Right atrium auricular region (tissue), 2 donors: ENCODE results near the gene TMEM169. TPM values are rescaled to one million over a fixed set of nuclear protein-coding genes. Genes with fewer than 3 reads are reported as not detected.
"Not testable (repeated sequence)": the region's sequence is repeated elsewhere in the genome, so short reads cannot be mapped to it uniquely, and the experiment has no call there.

Experiments used
- DNase-seq: peaks from one replicate; pipeline ENCODE4 v3.0.0-alpha.2; 2019; ENCODE audit warnings: low spot score
- H3K27ac ChIP-seq, 2 donors: fragments of 200-600 bp; sonication (generic); 1 replicate in 1 of 2; 2 replicates in 1 of 2; pipeline ENCODE4 v1.5.1; 2016 to 2019
- H3K27me3 ChIP-seq, 2 donors: fragments of 200-600 bp; sonication (generic); one replicate each; pipeline versions ENCODE4 v1.5.1 to v1.6.0; 2017 to 2019
- H3K36me3 ChIP-seq: fragments of 200-600 bp; sonication (generic); one replicate; pipeline ENCODE4 v1.5.1; 2016
- H3K4me1 ChIP-seq, 2 donors: fragments of 200-600 bp; sonication (generic); one replicate each; pipeline versions ENCODE4 v1.5.1 to v1.6.0; 2017 to 2019
- H3K4me3 ChIP-seq, 2 donors: fragments of 200-600 bp; sonication (generic); 1 replicate in 1 of 2; 2 replicates in 1 of 2; pipeline ENCODE4 v1.5.1; 2017 to 2019; ENCODE audit warnings: mild to moderate bottlenecking in 1 of 2, moderate library complexity in 1 of 2
- H3K9me3 ChIP-seq, 2 donors: fragments of 200-600 bp; sonication (generic); one replicate each; pipeline ENCODE4 v1.5.1; 2019
- total RNA-seq, 2 donors: library from RNA; depleted of rRNA; stranded (reverse); fragments of >200 nt; gene quantifications; one replicate each; pipeline ENCODE4 v1.1.0, GENCODE V29; 2016
- TF ChIP-seq, protein P1 (sequence below), 2 donors: fragments of 200-600 bp; sonication (generic); IDR thresholded peaks; one replicate each; pipeline ENCODE4 v1.5.1; 2019; ENCODE audit warnings: antibody characterized with exemption in 2 of 2

The TMEM169 gene
- total RNA-seq, 2 donors from 2014 or later: 0.26 to 0.94 TPM

DNA sequence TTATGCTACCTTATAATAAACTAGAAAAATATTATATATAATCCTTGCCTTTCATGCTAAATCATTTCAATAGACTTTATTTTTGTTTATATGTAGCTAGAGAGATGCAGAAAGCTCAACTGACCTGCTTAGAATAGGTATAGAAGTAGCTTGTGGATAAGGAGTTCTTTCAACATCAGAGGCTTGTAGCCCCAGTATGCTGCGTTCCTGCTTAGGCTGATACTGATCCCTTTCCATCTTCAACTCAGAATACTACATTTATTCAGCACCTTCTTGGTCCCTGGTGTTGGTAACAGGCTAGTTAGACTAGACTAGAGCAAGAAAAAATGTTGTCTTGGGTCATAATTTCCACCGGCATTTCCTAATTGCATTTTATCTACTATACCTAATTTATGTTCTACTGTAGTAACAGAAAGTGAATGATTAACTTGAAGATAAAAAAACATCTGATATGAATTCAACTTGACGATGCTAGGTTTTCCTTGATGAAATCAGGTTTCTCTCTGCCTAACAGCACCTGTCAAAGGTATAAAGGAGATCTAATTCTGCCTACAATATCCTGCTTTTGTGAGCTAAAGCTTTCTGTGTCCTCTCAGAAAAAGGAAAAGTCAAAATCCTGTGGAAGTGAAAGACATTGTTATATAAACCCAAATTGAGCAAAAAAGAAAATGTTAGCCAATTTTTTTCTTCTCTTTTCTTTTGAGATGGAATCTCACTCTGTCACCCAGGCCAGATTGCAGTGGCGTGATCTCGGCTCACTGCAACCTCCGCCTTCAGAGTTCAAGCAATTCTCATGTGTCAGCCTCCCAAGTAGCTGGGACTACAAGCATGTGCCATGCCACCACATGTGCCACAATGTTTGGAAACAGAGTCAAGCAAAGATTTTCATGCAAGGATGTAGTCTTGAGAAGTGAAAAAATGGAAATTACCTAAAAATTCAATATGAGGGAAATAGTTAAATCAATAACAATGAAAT, 5.9 kb upstream of the TMEM169 start:
- no peaks in the 10 kb centered on the region for H3K9me3 ChIP-seq
- no peaks in the 10 kb centered on the region for H3K27me3 ChIP-seq
- H3K27ac ChIP-seq: no peak overlapping the region
- H3K4me3 ChIP-seq: no peak overlapping the region
- TF ChIP-seq, protein P1, sequence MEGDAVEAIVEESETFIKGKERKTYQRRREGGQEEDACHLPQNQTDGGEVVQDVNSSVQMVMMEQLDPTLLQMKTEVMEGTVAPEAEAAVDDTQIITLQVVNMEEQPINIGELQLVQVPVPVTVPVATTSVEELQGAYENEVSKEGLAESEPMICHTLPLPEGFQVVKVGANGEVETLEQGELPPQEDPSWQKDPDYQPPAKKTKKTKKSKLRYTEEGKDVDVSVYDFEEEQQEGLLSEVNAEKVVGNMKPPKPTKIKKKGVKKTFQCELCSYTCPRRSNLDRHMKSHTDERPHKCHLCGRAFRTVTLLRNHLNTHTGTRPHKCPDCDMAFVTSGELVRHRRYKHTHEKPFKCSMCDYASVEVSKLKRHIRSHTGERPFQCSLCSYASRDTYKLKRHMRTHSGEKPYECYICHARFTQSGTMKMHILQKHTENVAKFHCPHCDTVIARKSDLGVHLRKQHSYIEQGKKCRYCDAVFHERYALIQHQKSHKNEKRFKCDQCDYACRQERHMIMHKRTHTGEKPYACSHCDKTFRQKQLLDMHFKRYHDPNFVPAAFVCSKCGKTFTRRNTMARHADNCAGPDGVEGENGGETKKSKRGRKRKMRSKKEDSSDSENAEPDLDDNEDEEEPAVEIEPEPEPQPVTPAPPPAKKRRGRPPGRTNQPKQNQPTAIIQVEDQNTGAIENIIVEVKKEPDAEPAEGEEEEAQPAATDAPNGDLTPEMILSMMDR (IDR thresholded peaks at IDR 0.05): no peak
- peaks cover 0 to under 1% of the 10 kb centered on the region in 2 donors for H3K4me1 ChIP-seq
- DNase-seq: no peak
- no peaks in the 10 kb centered on the region for H3K36me3 ChIP-seq

DNA sequence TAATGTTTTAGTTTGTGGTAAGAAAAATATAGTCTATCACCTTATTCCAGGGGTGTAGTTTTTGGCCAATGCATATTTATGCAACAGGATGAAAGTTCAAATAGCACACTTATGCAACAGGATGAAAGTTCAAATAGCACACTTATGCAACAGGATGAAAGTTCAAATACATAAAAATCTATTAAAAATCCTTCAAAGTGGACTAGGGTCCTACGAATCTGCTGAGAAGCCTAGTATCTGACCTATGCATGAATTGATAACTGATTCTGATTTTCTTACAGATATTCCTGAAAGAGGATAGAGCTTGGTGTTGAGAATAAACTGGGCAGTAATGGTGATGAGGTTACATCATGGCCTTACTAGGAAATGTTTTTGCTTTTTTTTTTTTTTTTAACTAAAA, 2.9 kb upstream of the TMEM169 start:
- TF ChIP-seq, protein P1 (IDR thresholded peaks at IDR 0.05): no peak
- Histone ChIP-seq H3K4me3 (no peak overlapping the region), H3K27me3 (no peaks in the 10 kb centered on the region), H3K36me3 (no peaks in the 10 kb centered on the region), H3K9me3 (no peaks in the 10 kb centered on the region), H3K27ac (no peak overlapping the region), H3K4me1 (peaks cover 0 to 14% of the 10 kb centered on the region in 2 donors)
- no peak for DNase-seq

GRCh38 chr2:216080048-216080447, 1.7 kb upstream of the TMEM169 start:
- H3K27ac ChIP-seq, H3K4me3 ChIP-seq, DNase-seq, H3K9me3 ChIP-seq, H3K27me3 ChIP-seq, H3K36me3 ChIP-seq: not testable (repeated sequence)
- H3K4me1 ChIP-seq: peaks cover 0 to 14% of the 10 kb centered on the region in 2 donors

DNA sequence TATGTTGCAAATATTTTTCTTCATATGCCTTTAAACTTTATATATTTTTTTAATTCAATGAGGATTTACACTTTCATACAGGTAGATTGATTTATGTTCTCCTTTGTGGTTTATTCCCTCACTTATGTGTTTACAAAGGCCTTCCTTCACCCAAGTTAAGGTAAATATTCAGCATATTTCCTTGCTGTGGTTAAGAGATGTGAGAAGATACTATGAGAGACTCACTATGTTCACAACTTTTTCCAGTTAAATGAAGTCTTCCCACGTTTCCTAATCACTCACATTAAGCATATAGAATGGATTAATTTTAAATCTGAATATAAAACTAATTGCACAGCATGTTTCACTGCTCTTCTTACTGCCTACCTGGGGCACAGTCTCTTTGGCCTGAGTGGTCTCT, 707 bp upstream of the TMEM169 start:
- Histone ChIP-seq H3K27ac (peak overlapping the region in 1 of 2 donors; percentile 42), H3K9me3 (no peaks in the 10 kb centered on the region), H3K4me3 (peak overlapping the region; percentile 65 to 72), H3K4me1 (peaks cover 0 to 14% of the 10 kb centered on the region in 2 donors), H3K27me3 (no peaks in the 10 kb centered on the region), H3K36me3 (no peaks in the 10 kb centered on the region)
- TF ChIP-seq, protein P1 (IDR thresholded peaks at IDR 0.05): no peak
- no peak for DNase-seq

DNA sequence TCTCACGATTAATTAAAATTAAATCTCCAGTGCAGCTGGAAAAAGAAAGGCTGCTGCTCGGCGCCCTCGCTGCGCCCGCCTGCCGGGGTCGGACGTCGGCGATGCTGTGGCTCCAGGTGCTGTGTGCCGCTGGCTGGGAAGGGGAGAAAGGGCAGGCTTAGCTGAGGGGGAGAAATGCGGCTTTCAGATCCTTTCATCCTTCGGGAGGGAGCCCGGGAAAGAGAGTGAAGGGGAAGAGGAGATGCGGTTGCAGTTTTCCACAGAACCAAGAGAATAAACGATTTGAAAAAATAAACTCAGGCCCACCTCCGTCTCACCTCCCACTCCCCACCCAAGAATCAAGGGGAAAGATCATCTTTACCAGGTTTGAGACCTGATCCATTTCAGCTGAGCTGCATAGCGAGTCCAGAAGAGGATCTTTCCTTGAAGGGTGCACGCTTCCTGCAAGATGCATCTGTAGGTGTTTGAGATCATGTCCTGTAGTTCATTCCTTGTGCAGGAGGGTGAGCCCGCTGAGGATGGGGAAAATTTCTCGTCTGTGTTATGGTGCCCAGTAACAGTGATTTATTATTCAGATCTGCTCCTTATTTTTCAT, 495 bp downstream of the TMEM169 start:
- H3K27me3 ChIP-seq: no peaks in the 10 kb centered on the region
- no peak for DNase-seq
- H3K36me3 ChIP-seq: no peaks in the 10 kb centered on the region
- H3K27ac ChIP-seq: peak overlapping the region in 1 of 2 donors; percentile 42
- TF ChIP-seq, protein P1 (IDR thresholded peaks at IDR 0.05): no peak
- peak overlapping the region; percentile 65 to 72 for H3K4me3 ChIP-seq
- H3K4me1 ChIP-seq: peaks cover 0 to 14% of the 10 kb centered on the region in 2 donors
- no peaks in the 10 kb centered on the region for H3K9me3 ChIP-seq

DNA sequence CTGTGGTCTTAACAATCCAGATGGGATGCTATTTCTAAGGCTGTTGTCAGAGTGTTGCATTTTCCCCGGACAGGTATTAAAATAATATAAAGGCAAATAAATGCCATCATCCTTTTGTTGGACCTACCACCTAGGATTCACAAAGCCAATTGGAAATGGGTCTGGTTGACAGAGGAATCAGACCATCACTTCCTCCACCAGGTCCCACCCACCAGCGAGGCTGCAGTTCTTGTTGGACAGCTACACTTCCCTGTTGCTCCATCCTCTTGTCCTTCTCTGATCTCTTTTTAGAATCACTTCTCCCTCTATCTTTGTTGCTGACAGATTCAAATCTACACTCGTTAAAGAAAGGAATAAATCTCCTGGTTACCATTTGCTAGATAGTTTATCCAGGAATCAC, 1.1 kb downstream of the TMEM169 start:
- Histone ChIP-seq H3K27ac (no peak overlapping the region), H3K36me3 (no peaks in the 10 kb centered on the region), H3K9me3 (no peaks in the 10 kb centered on the region), H3K4me3 (no peak overlapping the region), H3K4me1 (peaks cover 0 to 14% of the 10 kb centered on the region in 2 donors), H3K27me3 (no peaks in the 10 kb centered on the region)
- TF ChIP-seq, protein P1 (IDR thresholded peaks at IDR 0.05): no peak
- no peak for DNase-seq
